Measurements from ENCODE around the gene MED13L. TPM values are rescaled to one million over a fixed set of nuclear protein-coding genes. Genes with fewer than 3 reads are reported as not detected.

The MED13L gene
- total and polyA plus RNA-seq, 8 donors = 92.4 to 123 (median 97.0) TPM

DNA sequence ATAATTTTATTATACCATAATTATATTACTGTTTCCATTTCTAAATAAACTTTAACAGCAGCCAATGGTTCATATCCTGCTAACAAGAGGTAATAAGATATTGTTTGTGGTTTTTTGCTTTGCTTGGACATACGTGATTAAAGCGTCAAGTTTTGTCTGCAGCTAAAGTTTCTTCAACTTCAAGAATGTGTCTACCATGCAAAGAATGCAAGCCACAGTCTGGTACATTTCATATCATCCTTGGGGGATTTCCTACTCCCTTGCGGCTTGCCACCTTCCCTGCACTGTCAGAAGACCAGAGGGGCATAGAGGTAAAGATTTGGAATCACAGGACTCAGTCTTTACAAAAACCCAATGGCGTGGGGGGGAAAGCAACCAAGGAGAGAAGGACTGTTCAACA is 125.2 kb downstream of the MED13L start:
- TF ChIP-seq, protein P1, sequence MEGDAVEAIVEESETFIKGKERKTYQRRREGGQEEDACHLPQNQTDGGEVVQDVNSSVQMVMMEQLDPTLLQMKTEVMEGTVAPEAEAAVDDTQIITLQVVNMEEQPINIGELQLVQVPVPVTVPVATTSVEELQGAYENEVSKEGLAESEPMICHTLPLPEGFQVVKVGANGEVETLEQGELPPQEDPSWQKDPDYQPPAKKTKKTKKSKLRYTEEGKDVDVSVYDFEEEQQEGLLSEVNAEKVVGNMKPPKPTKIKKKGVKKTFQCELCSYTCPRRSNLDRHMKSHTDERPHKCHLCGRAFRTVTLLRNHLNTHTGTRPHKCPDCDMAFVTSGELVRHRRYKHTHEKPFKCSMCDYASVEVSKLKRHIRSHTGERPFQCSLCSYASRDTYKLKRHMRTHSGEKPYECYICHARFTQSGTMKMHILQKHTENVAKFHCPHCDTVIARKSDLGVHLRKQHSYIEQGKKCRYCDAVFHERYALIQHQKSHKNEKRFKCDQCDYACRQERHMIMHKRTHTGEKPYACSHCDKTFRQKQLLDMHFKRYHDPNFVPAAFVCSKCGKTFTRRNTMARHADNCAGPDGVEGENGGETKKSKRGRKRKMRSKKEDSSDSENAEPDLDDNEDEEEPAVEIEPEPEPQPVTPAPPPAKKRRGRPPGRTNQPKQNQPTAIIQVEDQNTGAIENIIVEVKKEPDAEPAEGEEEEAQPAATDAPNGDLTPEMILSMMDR (IDR thresholded peaks at IDR 0.05) = no peak
- DNase-seq = no peak
- H3K36me3 ChIP-seq = no peaks in the 10 kb centered on the region
- ATAC-seq = peak; percentile 41
- H3K27ac ChIP-seq = no peak overlapping the region
- intact Hi-C loops (cut with DNase I) = no loop called here
- no peaks in the 10 kb centered on the region for H3K9me3 ChIP-seq
- H3K4me1 ChIP-seq = peaks cover 23 to 60% of the 10 kb centered on the region in 2 donors
- no peak overlapping the region for H3K4me3 ChIP-seq
- no peaks in the 10 kb centered on the region for H3K27me3 ChIP-seq

DNA sequence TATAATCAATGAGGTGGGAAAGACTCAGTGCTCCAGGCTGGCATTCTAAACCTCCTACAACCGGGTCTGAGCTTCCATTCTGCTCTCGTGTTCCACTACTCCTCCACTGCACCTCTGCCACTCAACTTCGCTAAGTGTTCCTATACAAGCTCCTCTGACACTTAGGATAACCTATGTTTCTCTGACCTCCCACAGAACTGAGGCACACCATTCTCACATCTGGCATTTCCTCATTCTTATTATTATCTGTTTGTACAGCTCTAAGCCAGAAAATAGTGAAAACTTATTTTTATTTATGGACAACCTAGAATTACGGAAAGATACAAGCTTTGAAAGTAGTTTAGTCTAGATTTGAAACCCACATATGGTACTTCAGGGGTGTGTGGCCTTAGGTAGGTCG is 127.0 kb downstream of the MED13L start:
- H3K27me3 ChIP-seq = no peaks in the 10 kb centered on the region
- H3K4me3 ChIP-seq = no peak overlapping the region
- intact Hi-C loops (cut with DNase I) = no loop called here
- H3K4me1 ChIP-seq = peaks cover 23 to 68% of the 10 kb centered on the region in 2 donors
- no peaks in the 10 kb centered on the region for H3K36me3 ChIP-seq
- DNase-seq (no peak), ATAC-seq (no peak)
- H3K27ac ChIP-seq = no peak overlapping the region
- TF ChIP-seq, protein P1 (IDR thresholded peaks at IDR 0.05) = no peak
- no peaks in the 10 kb centered on the region for H3K9me3 ChIP-seq

DNA sequence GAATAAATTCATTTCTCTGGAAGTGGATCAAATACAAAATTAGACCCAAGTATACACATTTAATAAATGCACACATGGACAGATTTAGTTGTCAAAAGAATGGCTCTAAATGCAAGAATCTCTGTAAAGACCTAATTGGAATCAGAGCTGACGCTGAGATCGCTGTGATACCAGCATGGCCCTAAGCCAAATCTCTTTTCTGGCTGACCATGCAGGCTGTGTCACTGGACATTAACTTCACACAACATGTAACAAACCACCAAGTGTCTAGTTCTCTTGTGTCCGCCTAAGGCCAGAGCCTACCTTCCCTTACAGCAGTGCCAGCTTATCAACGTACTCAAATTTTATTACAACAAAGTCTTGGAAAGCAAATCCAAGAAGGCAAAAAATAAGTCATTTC is 127.5 kb downstream of the MED13L start:
- Histone ChIP-seq H3K4me3 (no peak overlapping the region), H3K4me1 (peaks cover 23 to 68% of the 10 kb centered on the region in 2 donors), H3K27me3 (no peaks in the 10 kb centered on the region), H3K9me3 (no peaks in the 10 kb centered on the region), H3K36me3 (no peaks in the 10 kb centered on the region), H3K27ac (no peak overlapping the region)
- no peak for ATAC-seq
- TF ChIP-seq, protein P1 (IDR thresholded peaks at IDR 0.05) = no peak
- no peak for DNase-seq
- intact Hi-C loops (cut with DNase I) = no loop called here

GRCh38 chr12:116148844-116149243 is 128.6 kb downstream of the MED13L start:
- no peak overlapping the region for H3K4me3 ChIP-seq
- ATAC-seq (no peak), DNase-seq (no peak)
- intact Hi-C loops (cut with DNase I) = loop anchor here in 1 of 2 donors (10.0 kb wide), 1 partner anchor 456 kb away; no protein-coding TSS in a partner anchor
- TF ChIP-seq, protein P1 (IDR thresholded peaks at IDR 0.05) = no peak
- no peaks in the 10 kb centered on the region for H3K27me3 ChIP-seq
- H3K9me3 ChIP-seq = no peaks in the 10 kb centered on the region
- no peak overlapping the region for H3K27ac ChIP-seq
- H3K4me1 ChIP-seq = peaks cover 25 to 71% of the 10 kb centered on the region in 2 donors
- H3K36me3 ChIP-seq = no peaks in the 10 kb centered on the region

- DNase-seq (no peak), ATAC-seq (no peak)
- Histone ChIP-seq H3K9me3 (no peaks in the 10 kb centered on the region), H3K27ac (no peak overlapping the region), H3K36me3 (no peaks in the 10 kb centered on the region), H3K27me3 (no peaks in the 10 kb centered on the region), H3K4me1 (peaks cover 18 to 72% of the 10 kb centered on the region in 2 donors), H3K4me3 (no peak overlapping the region)
- intact Hi-C loops (cut with DNase I) = loop anchor here in 1 of 2 donors (10.0 kb wide), 1 partner anchor 458 kb away; no protein-coding TSS in a partner anchor
- TF ChIP-seq, protein P1 (IDR thresholded peaks at IDR 0.05) = no peak
These were observed 131.1 kb downstream of the MED13L start for GRCh38 chr12:116146386-116146785.

Data from left lung (tissue), 10 donors.